ENCODE data around the gene EPOP.

Gene EPOP

DNA sequence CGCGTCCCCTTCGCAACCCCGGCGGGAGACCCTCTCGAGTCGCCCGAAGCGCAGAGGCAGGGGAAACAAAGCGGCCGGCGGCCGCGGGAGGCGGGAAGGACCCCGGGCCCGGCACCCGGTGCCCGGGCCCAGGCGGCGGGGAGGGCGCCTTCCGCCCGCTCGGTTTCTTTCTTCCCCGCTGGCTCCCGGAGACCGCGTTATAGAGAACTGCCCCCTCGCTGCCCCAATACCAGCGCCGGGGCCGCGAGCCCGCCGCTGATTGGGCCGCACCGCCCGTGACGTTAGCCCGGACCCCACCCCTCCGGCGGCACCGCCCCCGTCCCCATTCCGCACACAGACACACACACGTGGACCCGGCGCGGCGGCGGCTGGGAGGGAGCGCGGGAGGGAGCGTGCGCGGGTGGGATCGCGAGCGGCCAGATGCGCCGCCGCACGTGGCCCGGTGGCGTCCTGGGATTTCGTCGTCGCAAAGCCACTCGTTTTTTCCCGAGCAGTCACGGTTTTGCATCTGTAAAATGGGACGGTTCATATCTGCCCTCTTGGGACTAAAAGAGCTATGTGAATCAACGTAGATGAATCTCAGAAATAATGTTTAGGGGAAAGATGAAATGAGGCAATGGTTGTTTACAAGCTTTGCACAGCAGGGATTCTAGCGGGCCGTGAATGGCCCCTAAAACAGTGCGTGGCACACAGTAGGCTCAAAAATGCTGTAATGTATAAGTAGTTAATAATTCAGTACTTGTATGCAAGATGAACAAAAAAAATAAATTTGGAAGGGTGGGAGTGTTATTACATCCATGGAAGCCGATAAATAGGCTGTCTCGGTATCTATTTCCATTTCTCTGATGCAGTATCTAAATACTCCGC lies at the start of gene EPOP:
EPOP (minus strand) TSS at position 209 of the 867 bp plus-strand sequence. CDS start 462 bp downstream, outside the sequence.
- DNase-seq = peak; percentile 92

GRCh38 chr17:38721802-38722201 lies 47.0 kb upstream of the EPOP start:
- no peak for DNase-seq

- no peak for DNase-seq
These were observed 46.2 kb upstream of the EPOP start for GRCh38 chr17:38720941-38721340.

- DNase-seq = no peak
These were observed 45.3 kb upstream of the EPOP start for GRCh38 chr17:38719943-38720641.

DNA sequence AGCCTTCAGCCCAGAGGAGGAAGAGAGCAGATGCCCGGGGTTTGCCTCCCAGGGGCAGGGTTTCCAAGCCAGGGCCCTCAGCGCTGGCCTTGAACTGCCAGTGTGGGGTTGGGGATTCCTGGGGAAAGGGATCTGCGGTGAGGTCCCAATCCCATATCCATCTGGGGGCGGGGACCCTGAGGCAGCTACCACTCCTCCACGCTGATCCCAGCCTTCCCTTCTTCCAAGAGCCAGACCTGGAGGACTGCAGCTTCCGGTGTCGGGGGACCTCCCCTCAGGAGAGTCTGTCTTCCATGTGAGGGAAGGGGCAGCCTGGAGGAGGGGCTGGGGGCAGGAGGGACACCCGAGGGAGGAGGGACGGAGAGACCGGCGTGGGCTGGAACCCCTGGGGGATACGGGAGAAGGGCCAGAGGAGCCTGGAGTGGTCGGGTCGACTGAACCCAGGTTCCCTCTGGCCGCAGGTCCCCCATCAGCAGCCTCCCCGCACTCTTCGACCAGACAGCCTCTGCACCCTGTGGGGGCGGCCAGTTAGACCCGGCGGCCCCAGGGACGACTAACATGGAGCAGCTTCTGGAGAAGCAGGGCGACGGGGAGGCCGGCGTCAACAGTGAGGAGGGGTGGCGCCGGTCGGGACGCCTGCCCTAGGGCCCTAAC lies 44.7 kb upstream of the EPOP start:
- no peak for DNase-seq

DNA sequence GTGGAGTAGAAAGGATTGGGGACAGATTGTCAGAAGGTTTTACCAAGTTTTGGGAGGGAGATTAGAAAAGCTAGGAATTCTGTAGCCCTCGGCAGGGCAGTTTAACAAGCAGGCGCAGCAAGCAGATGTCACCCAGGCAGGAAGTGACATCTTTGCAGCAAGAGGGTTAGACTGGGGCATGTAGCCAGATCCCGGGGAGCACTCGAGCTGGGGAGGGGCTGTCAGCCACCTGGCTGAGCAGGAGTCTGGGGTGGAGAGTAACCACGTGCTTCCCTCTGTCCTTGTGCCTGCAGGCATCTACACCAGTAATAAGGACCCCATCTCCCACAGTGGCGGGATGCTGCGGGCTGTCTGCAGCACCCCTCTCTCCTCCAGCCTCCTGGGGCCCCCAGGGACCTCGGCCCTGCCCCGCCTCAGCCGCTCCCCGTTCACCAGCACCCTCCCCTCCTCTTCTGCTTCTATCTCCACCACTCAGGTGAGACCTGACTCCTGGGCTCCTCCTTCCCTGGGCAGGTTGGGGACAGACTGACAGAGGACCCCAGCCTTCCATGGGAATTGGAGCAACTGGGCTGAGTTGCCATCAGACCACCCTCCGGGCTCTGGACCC lies 42.5 kb upstream of the EPOP start:
- no peak for DNase-seq

DNA sequence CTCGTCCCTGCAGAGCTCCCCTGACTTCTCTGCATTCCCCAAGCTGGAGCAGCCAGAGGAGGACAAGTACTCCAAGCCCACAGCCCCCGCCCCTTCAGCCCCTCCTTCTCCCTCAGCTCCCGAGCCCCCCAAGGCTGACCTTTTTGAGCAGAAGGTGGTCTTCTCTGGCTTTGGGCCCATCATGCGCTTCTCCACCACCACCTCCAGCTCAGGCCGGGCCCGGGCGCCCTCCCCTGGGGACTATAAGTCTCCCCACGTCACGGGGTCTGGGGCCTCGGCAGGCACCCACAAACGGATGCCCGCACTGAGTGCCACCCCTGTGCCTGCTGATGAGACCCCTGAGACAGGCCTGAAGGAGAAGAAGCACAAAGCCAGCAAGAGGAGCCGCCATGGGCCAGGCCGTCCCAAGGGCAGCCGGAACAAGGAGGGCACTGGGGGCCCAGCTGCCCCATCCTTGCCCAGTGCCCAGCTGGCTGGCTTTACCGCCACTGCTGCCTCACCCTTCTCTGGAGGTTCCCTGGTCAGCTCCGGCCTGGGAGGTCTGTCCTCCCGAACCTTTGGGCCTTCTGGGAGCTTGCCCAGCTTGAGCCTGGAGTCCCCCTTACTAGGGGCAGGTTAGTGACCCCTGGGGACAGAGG lies 41.7 kb upstream of the EPOP start:
- DNase-seq = no peak

DNA sequence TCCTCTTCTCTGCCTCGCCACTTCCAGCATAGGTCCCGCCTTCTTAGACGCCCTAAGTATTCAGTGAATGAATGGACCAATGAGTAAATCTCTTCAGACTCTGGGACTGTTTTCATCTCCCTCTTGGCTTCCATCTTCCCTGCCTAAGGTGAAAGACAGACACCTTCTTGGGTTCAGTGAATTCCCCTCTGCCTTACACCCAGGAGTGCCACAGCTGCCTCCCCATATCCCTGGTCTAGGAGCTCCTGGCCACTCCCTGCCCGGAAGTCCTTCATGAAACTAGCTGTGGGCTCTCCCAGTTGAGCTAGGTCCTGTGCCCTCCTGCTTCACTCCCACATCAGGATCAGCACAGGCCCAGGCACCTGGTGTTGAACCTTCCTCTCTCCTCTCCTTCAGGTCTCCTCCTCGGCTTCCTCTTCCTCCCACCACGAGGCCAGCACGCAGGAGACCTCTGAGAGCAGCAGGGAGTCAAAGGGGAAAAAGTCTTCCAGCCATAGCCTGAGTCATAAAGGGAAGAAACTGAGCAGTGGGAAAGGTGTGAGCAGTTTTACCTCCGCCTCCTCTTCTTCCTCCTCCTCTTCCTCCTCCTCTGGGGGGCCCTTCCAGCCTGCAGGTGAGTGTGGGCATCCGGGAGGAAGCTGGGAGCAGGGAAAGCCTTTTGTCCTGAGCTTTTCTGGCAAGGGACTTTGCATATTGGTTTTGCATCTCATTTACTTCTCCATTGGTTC lies 40.6 kb upstream of the EPOP start:
- DNase-seq = no peak

DNA sequence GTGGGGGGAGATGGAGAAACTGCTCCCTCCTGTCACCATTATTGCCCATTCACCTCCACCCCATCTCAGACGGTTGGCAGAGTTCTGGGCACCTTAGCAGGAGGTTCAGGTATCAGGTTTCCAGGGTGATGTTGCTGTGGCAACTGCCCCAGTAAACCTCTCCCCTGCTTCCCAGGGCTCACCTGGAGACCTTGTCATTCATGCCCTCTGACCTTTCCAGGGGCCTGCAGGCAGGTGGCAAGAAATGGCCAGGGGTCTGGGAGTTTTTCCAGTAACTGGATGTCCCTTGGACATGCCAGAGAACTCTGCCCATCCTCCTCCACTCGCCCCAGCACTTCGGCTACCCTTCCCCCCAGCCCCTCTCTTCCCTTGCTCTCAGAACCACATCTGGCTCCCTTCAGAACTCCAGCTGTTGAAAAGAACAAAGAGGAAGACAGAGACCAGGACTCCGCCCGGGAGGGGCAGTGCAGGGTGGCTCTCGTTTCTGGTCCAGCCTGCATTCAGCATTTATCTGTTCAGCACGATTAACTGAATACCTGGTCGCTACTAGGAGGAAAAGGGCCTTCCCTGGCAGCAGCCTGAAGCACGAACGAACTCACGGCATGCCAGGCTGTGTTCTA lies 38.8 kb upstream of the EPOP start:
- DNase-seq = no peak

- DNase-seq = no peak
These were observed 37.8 kb upstream of the EPOP start for GRCh38 chr17:38712593-38712992.

DNA sequence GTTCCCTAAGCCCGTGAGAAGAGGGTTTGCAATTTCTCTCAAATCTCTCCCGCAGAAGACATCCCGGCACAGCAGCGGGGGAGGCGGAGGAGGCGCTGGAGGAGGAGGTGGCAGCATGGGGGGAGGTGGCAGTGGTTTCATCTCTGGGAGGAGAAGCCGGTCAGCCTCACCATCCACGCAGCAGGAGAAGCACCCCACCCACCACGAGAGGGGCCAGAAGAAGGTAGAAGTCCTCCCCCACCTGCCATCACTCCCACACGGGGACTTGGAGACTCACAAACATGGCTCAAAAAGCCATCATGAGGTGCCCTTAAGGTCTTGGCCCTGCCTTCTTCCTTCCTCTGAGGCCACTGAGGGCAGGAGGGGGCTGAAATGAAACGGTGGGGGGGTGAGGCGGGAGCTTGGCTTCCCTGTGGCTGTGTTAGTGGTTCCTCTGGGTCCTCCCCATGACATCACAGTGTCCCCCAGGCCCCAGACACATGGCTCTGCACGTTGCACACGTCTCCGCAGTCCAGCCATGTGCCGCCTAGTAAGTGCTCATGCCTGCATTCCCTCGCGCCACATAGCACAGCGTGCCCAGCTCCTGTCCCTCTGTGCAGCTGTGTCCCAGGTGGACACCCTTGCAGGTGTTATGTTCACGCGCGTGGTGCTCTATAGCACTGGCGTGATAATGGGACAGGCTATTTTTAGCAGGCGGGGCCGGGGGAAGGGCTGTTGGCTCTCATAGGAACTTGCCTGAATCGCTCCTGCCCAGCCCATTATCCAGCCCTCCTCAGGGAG lies 37.2 kb upstream of the EPOP start:
- DNase-seq = no peak

GRCh38 chr17:38710985-38711384 lies 36.2 kb upstream of the EPOP start:
- no peak for DNase-seq

DNA sequence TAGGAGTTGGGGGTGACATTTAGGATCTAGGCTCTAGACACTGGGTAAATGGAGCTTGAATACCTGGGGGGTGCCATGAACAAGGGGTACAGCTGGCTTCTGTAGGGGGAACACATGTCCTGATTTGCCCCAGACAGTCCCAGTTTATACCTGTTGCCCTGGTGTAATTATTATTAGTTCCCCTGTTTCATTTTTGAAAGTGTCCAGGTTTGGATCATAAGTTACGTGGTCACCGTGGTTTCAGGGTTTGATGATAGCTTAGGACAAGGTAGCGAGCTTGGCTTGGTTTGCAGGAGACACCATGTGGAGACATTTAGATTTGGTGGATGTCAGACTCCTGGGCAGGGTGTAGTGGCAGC lies 35.8 kb upstream of the EPOP start:
- DNase-seq = no peak

- no peak for DNase-seq
These were observed 35.3 kb upstream of the EPOP start for GRCh38 chr17:38709864-38710603.

DNA sequence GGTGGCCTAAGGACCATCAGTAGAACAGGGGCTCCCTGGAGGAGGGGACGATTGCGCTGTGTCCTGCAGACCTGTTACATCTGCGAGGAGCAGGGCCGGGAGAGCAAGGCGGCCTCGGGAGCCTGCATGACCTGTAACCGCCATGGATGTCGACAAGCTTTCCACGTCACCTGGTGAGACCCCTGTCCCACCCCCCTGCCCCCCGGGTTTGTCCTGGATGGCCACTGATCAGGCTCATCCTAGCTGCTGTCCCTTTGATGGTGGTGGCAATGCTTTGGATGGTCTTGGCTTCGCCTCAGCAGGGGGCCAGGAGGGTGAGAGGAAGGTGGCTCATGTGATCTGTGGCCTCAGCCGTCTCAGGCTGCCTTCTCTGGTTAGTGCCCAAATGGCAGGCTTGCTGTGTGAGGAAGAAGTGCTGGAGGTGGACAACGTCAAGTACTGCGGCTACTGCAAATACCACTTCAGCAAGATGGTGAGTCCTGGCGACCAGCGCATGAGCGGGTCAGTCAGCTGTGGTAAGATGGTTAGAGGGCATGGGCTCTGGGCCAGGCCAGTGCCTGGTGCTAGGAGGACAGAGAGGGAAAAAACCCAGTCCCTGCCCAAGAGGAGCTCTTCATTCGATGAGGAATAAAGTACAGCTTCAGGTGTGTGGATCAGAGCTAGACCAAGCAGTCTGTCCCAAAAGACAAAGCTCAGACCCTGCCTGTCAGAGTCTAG lies 34.5 kb upstream of the EPOP start:
- no peak for DNase-seq

- DNase-seq = no peak
These were observed 33.1 kb upstream of the EPOP start for GRCh38 chr17:38707678-38708351.

GRCh38 chr17:38706505-38707216 lies 31.9 kb upstream of the EPOP start:
- peak; percentile 62 for DNase-seq
